GM12878 (cell line): Measurements from ENCODE around the gene CREB5. TPM values are rescaled to one million over a fixed set of nuclear protein-coding genes. Genes with fewer than 3 reads are reported as not detected.

Experiments
- ATAC-seq: fragments of 200-7000 bp; cut with Tn5 transposase; 3 replicates; pipeline ENCODE4 v1.9.1; 2020; ENCODE audit warnings: mild to moderate bottlenecking, moderate library complexity
- BruUV-seq: library from RNA; stranded (reverse); fragments of 400-500 nt; replicated peaks from 2 replicates; lab custom pipeline; 2021; lab: Mats Ljungman, UMichigan
- CTCF ChIA-PET: fragments of 300-600 bp; sonication (Branson Sonifier 250); formaldehyde crosslinking; extraction: SDS; loops from one replicate; lab custom pipeline; 2021; ENCODE audit warnings: inconsistent platforms; lab: Yijun Ruan, JAX
- POLR2A ChIA-PET: fragments of 350-600 bp; formaldehyde crosslinking; extraction: SDS; loops from one replicate; lab custom pipeline; 2021; ENCODE audit warnings: inconsistent platforms; lab: Charles Lee
- RAD21 ChIA-PET: fragments of 300-600 bp; sonication (Branson Sonifier 250); formaldehyde crosslinking; loops from one replicate; lab custom pipeline; 2023; ENCODE audit warnings: antibody characterized with exemption; ENCODE audit not compliant: unreplicated experiment; lab: Charles Lee
- SMC1A ChIA-PET: fragments of 300-600 bp; sonication (Branson Sonifier 250); formaldehyde crosslinking; loops from one replicate; lab custom pipeline; 2023; ENCODE audit not compliant: unreplicated experiment, uncharacterized antibody; lab: Charles Lee
- DNase-seq: peaks from one replicate; pipeline ENCODE4 v3.0.0-alpha.2; 2011; ENCODE audit warnings: low read depth, low spot score
- FAIRE-seq: peaks from 3 replicates; lab custom pipeline; 2011; peaks lifted over from hg19 to GRCh38; lab: Jason Lieb, UNC
- H2AFZ ChIP-seq: 2 replicates; pipeline ENCODE4 v1.6.0; 2011; ENCODE audit warnings: low read depth, low read length, control low read depth; ENCODE audit not compliant: control insufficient read depth
- H3K27ac ChIP-seq: 2 replicates; pipeline ENCODE4 v1.5.1; 2011; ENCODE audit warnings: control low read depth; ENCODE audit not compliant: control insufficient read depth, insufficient read depth
- H3K27me3 ChIP-seq, 2 experiments: replicated peaks in 1 of 2; 2 replicates each; pipeline versions ENCODE4 v1.6.0 to v1.6.1; 2011; ENCODE audit warnings: low read length in 1 of 2; ENCODE audit not compliant: control insufficient read depth in 2 of 2, insufficient read depth in 2 of 2
- H3K36me3 ChIP-seq, 2 experiments: 2 replicates each; pipeline ENCODE4 v1.5.1; 2011; ENCODE audit warnings: low read length in 1 of 2; ENCODE audit not compliant: control insufficient read depth in 2 of 2, insufficient read depth in 2 of 2
- H3K4me1 ChIP-seq: 2 replicates; pipeline ENCODE4 v1.6.1; 2011; ENCODE audit warnings: mild to moderate bottlenecking, low read length, moderate library complexity, mixed read lengths; ENCODE audit not compliant: control insufficient read depth, insufficient read depth
- H3K4me2 ChIP-seq: 2 replicates; pipeline ENCODE4 v1.6.0; 2011; ENCODE audit warnings: control low read depth; ENCODE audit not compliant: control insufficient read depth, insufficient read depth
- H3K4me3 ChIP-seq: fragments of 200-600 bp; sonication (generic); 2 replicates; pipeline ENCODE4 v1.5.1; 2016
- H3K79me2 ChIP-seq: 2 replicates; pipeline ENCODE4 v1.6.0; 2011; ENCODE audit warnings: low read length; ENCODE audit not compliant: control insufficient read depth, insufficient read depth
- H3K9ac ChIP-seq: 2 replicates; pipeline ENCODE4 v1.8.0; 2011; ENCODE audit warnings: low read length, control low read depth, mixed read lengths; ENCODE audit not compliant: control insufficient read depth, insufficient read depth
- H3K9me3 ChIP-seq: replicated peaks from 3 replicates; pipeline ENCODE4 v1.5.1; 2011; ENCODE audit warnings: mild to moderate bottlenecking, low read length; ENCODE audit not compliant: control insufficient read depth, insufficient read depth
- H4K20me1 ChIP-seq: 2 replicates; pipeline ENCODE4 v1.6.0; 2011; ENCODE audit not compliant: control insufficient read depth, insufficient read depth
- E2F8 ChIP-seq: fragments of 450-650 bp; IDR thresholded peaks from 2 replicates; pipeline ENCODE4 v1.6.1; 2018; ENCODE audit warnings: mild to moderate bottlenecking, low read depth, moderate library complexity; ENCODE audit not compliant: partially characterized antibody
- FOS ChIP-seq: IDR thresholded peaks from 3 replicates; pipeline ENCODE4 v1.6.1; 2011; ENCODE audit warnings: borderline replicate concordance; ENCODE audit not compliant: insufficient read length; ENCODE audit errors: extremely low read depth
- KDM1A ChIP-seq: fragments of 200-600 bp; sonication (generic); IDR thresholded peaks from 2 replicates; pipeline ENCODE4 v1.6.1; 2016; ENCODE audit warnings: borderline replicate concordance
- MTA3 ChIP-seq: IDR thresholded peaks from 2 replicates; pipeline ENCODE4 v1.6.1; 2012; ENCODE audit warnings: low read length, inconsistent platforms, borderline replicate concordance
- NFIC ChIP-seq: IDR thresholded peaks from 2 replicates; pipeline ENCODE4 v1.6.1; 2012; ENCODE audit warnings: low read depth, mild to moderate bottlenecking, inconsistent platforms, low read length, moderate library complexity
- NR2C1 ChIP-seq: fragments of 450-650 bp; IDR thresholded peaks from 2 replicates; pipeline ENCODE4 v1.6.1; 2017; ENCODE audit warnings: antibody characterized with exemption, mild to moderate bottlenecking, moderate library complexity
- RFX5 ChIP-seq: IDR thresholded peaks from 2 replicates; pipeline ENCODE4 v1.6.1; 2011; ENCODE audit warnings: low read depth, low read length, improper control_type of control experiment
- SKIL ChIP-seq: fragments of 450-650 bp; IDR thresholded peaks from 2 replicates; pipeline ENCODE4 v1.6.1; 2017; ENCODE audit warnings: mild to moderate bottlenecking, low read depth, inconsistent platforms; ENCODE audit not compliant: poor library complexity, severe bottlenecking
- SUZ12 ChIP-seq: fragments of 200-600 bp; sonication (generic); IDR thresholded peaks from one replicate; pipeline ENCODE4 v1.6.1; 2018; ENCODE audit warnings: antibody characterized with exemption, mild to moderate bottlenecking; ENCODE audit not compliant: unreplicated experiment
- TARDBP ChIP-seq: IDR thresholded peaks from 2 replicates; pipeline ENCODE4 v1.6.1; 2016; ENCODE audit warnings: borderline replicate concordance
- ZNF24 ChIP-seq: fragments of 450-650 bp; IDR thresholded peaks from 2 replicates; pipeline ENCODE4 v1.6.1; 2017; ENCODE audit warnings: antibody characterized with exemption, mild to moderate bottlenecking
- ZNF274 ChIP-seq: IDR thresholded peaks from one replicate; pipeline ENCODE4 v1.8.0; 2011; ENCODE audit not compliant: insufficient read length, insufficient read depth
- WGBS: methylation state at CpG from one replicate; pipeline ENCODE4 v1.1.6; 2016; ENCODE audit warnings: low lambda C conversion rate; ENCODE audit not compliant: insufficient replicate concordance, insufficient coverage; ENCODE audit errors: missing lambda C conversion rate; 5-methylcytosine and 5-hydroxymethylcytosine counted together
- in situ Hi-C: fragments of 300-500 bp; cut with MboI; formaldehyde crosslinking; loops from 9 replicates; pipeline ENCODE4 v1.14.3; 2018; ENCODE audit warnings: mixed read lengths
- intact Hi-C: fragments of 100-400 bp; cut with micrococcal nuclease; formaldehyde crosslinking; loops from one replicate; pipeline ENCODE4 v1.14.2; 2022; ENCODE audit not compliant: unreplicated experiment
- polyA plus RNA-seq, 11 experiments: library from polyadenylated mRNA; depleted of rRNA in 4 of 11; unstranded in 6 of 11; stranded (reverse) in 5 of 11; fragments of >200 nt; fragmentation: Nextera tagmentation in 4 of 11; fragmentation: Illumina TruSeq in 1 of 11; extraction: Ambion mirVana in 4 of 11; extraction: Trizol in 1 of 11; gene quantifications; 1 replicate in 1 of 11; 2 replicates in 10 of 11; pipeline versions ENCODE4 v1.2.1 to v1.2.3, GENCODE V29; 2011 to 2016; ENCODE audit warnings: inconsistent platforms in 2 of 11, missing spikeins in 2 of 11, low read depth in 1 of 11
- total RNA-seq, 4 experiments: library from RNA; depleted of rRNA in 3 of 4; stranded (reverse); fragments of >200 nt in 3 of 4; fragmentation: Illumina TruSeq in 1 of 4; extraction: Trizol in 1 of 4; gene quantifications; 2 replicates each; pipeline versions ENCODE4 v1.2.1 to v1.2.3, GENCODE V29; 2013 to 2021
- TF ChIP-seq, protein P1 (sequence below): fragments of 450-650 bp; IDR thresholded peaks from 2 replicates; pipeline ENCODE4 v1.6.1; 2014; ENCODE audit warnings: mild to moderate bottlenecking
- TF ChIP-seq, protein P2 (sequence below): IDR thresholded peaks from 2 replicates; pipeline ENCODE4 v1.6.1; 2011; ENCODE audit warnings: mild to moderate bottlenecking, low read depth, low read length, moderate library complexity; ENCODE audit not compliant: insufficient replicate concordance

The CREB5 gene
- total and polyA plus RNA-seq, 10 of the 15 experiments (the other 5 are each of a cell fraction or from before 2014, with no cell fraction given) = 12.9 to 74.1 (median 53.0) TPM

- no peaks in the 10 kb centered on the region for H3K79me2 ChIP-seq
- BruUV-seq = no TSS peak
- SMC1A ChIA-PET = interaction anchor here (1.6 to 11.7 kb wide), 5 partner anchors 14 to 290 kb away, joined by 4 to 177 read pairs (median 6); no protein-coding TSS in a partner anchor
- no peaks in the 10 kb centered on the region for H4K20me1 ChIP-seq
- no peaks in the 10 kb centered on the region for H3K9me3 ChIP-seq
- in situ Hi-C loops = loop anchor here (5.0 kb wide), 1 partner anchor 49 kb away; no protein-coding TSS in a partner anchor
- POLR2A ChIA-PET = interaction anchor here (0.9 kb wide), 1 partner anchor 55 kb away, joined by 3 read pairs; no protein-coding TSS in a partner anchor
- intact Hi-C loops = loop anchor here (5.0 to 10.0 kb wide), 3 partner anchors 39 to 369 kb away; no protein-coding TSS in a partner anchor
- ATAC-seq (no peak), DNase-seq (no peak), FAIRE-seq (no peak)
- no peak overlapping the region for H3K9ac ChIP-seq
- H3K4me3 ChIP-seq = no peak overlapping the region
- H3K4me1 ChIP-seq = peaks cover 38% of the 10 kb centered on the region
- no peaks in the 10 kb centered on the region for H3K36me3 ChIP-seq
- WGBS = 61% methylated on average over 4 of the region's 4 CpGs
- H3K4me2 ChIP-seq = no peak overlapping the region
- RAD21 ChIA-PET = interaction anchor here (0.6 to 7.4 kb wide), 5 partner anchors 24 to 333 kb away, joined by 3 to 192 read pairs (median 5); partner anchors contain the start of gene CREB5
- CTCF ChIA-PET = interaction anchor here (1.0 kb wide), 2 partner anchors 18 to 120 kb away, joined by 3 read pairs; no protein-coding TSS in a partner anchor
- H2AFZ ChIP-seq = no peak overlapping the region
- no peaks in the 10 kb centered on the region for H3K27me3 ChIP-seq
- H3K27ac ChIP-seq = no peak overlapping the region
- TF ChIP-seq, protein P1, sequence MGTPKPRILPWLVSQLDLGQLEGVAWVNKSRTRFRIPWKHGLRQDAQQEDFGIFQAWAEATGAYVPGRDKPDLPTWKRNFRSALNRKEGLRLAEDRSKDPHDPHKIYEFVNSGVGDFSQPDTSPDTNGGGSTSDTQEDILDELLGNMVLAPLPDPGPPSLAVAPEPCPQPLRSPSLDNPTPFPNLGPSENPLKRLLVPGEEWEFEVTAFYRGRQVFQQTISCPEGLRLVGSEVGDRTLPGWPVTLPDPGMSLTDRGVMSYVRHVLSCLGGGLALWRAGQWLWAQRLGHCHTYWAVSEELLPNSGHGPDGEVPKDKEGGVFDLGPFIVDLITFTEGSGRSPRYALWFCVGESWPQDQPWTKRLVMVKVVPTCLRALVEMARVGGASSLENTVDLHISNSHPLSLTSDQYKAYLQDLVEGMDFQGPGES = no peak
- TF ChIP-seq NR2C1 = no peak
- TF ChIP-seq, protein P2, sequence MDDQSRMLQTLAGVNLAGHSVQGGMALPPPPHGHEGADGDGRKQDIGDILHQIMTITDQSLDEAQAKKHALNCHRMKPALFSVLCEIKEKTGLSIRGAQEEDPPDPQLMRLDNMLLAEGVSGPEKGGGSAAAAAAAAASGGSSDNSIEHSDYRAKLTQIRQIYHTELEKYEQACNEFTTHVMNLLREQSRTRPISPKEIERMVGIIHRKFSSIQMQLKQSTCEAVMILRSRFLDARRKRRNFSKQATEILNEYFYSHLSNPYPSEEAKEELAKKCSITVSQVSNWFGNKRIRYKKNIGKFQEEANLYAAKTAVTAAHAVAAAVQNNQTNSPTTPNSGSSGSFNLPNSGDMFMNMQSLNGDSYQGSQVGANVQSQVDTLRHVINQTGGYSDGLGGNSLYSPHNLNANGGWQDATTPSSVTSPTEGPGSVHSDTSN = no peak
- no peak for TF ChIP-seq MTA3
- TF ChIP-seq ZNF274 = no peak
- no peak for TF ChIP-seq E2F8
- no peak for TF ChIP-seq FOS
- TF ChIP-seq KDM1A = no peak
- TF ChIP-seq NFIC = no peak
- no peak for TF ChIP-seq RFX5
- no peak for TF ChIP-seq SUZ12
- TF ChIP-seq SKIL = no peak
- no peak for TF ChIP-seq TARDBP
- TF ChIP-seq ZNF24 = no peak
Observed at GRCh38 chr7:28483112-28483511, 70.8 kb downstream of the CREB5 start.
